HCT116 (cell line): Measurements from ENCODE around the gene FAM118A. TPM values are rescaled to one million over a fixed set of nuclear protein-coding genes. Genes with fewer than 3 reads are reported as not detected.

Source experiments
- ATAC-seq: fragments of 200-7000 bp; cut with Tn5 transposase; 2 replicates; pipeline ENCODE4 v1.9.1; 2020; ENCODE audit warnings: mild to moderate bottlenecking, moderate library complexity
- BruUV-seq: library from RNA; stranded (reverse); fragments of 400-500 nt; replicated peaks from 2 replicates; lab custom pipeline; 2021; lab: Mats Ljungman, UMichigan
- CTCF ChIA-PET: fragments of 300-600 bp; sonication (Branson Sonifier 250); formaldehyde crosslinking; loops from one replicate; lab custom pipeline; 2021; ENCODE audit warnings: antibody characterized with exemption; lab: Charles Lee
- POLR2A ChIA-PET: fragments of 300-600, 350-600 bp; sonication (Branson Sonifier 250); formaldehyde crosslinking; loops from one replicate; lab custom pipeline; 2021; ENCODE audit warnings: antibody characterized with exemption; lab: Charles Lee
- RAD21 ChIA-PET, 2 experiments: fragments of 300-600 bp; sonication (Branson Sonifier 250); formaldehyde crosslinking; loops; one replicate each; lab custom pipeline; 2023; ENCODE audit warnings: low total read pairs in 2 of 2; ENCODE audit not compliant: uncharacterized antibody in 2 of 2, unreplicated experiment in 2 of 2, low non-redundant PET in 1 of 2; lab: Charles Lee
- DNase-seq: peaks from one replicate; pipeline ENCODE4 v3.0.0-alpha.2; 2010; ENCODE audit warnings: low read depth, low spot score
- H2AFZ ChIP-seq: fragments of 200-600 bp; shearing (Covaris generic), sonication (generic); 2 replicates; pipeline ENCODE4 v1.6.1; 2017; ENCODE audit warnings: low read depth, mixed run types, mixed read lengths, antibody characterized with exemption, low read length; ENCODE audit not compliant: poor library complexity, severe bottlenecking
- H3K27ac ChIP-seq: 2 replicates; pipeline ENCODE4 v1.5.1; 2012; ENCODE audit warnings: low read depth, low read length
- H3K27me3 ChIP-seq: fragments of 200-600 bp; sonication (generic); 2 replicates; pipeline ENCODE4 v1.6.1; 2016; ENCODE audit warnings: mixed run types, low read length, mixed read lengths; ENCODE audit not compliant: insufficient read depth
- H3K36me3 ChIP-seq, 2 experiments: fragments of 200-500 bp in 1 of 2; fragments of 200-600 bp in 1 of 2; sonication (Bioruptor generic) in 1 of 2; sonication (generic) in 1 of 2; 2 replicates each; pipeline versions ENCODE4 v1.5.1 to v1.6.1; 2014 to 2016; ENCODE audit warnings: low read length in 2 of 2, inconsistent platforms in 1 of 2, mixed read lengths in 1 of 2, mixed run types in 1 of 2; ENCODE audit not compliant: insufficient read depth in 2 of 2, control insufficient read depth in 1 of 2
- H3K4me1 ChIP-seq, 2 experiments: fragments of 200-600 bp in 1 of 2; sonication (generic) in 1 of 2; 2 replicates each; pipeline versions ENCODE4 v1.5.1 to v1.6.1; 2012 to 2017; ENCODE audit warnings: low read length in 2 of 2, inconsistent platforms in 1 of 2, mild to moderate bottlenecking in 1 of 2, mixed read lengths in 1 of 2, mixed run types in 1 of 2, moderate library complexity in 1 of 2; ENCODE audit not compliant: insufficient read depth in 2 of 2, control insufficient read depth in 1 of 2
- H3K4me2 ChIP-seq: fragments of 200-600 bp; sonication (generic); 2 replicates; pipeline ENCODE4 v1.6.1; 2017; ENCODE audit warnings: mixed run types, low read length, mixed read lengths
- H3K4me3 ChIP-seq, 2 experiments: fragments of 200-600 bp in 1 of 2; sonication (generic) in 1 of 2; replicated peaks in 1 of 2; 2 replicates each; pipeline ENCODE4 v1.5.1; 2011 to 2016; ENCODE audit warnings: low read length in 2 of 2, control low read depth in 1 of 2, low read depth in 1 of 2, mild to moderate bottlenecking in 1 of 2, mixed read lengths in 1 of 2, mixed run types in 1 of 2
- H3K79me2 ChIP-seq: fragments of 200-600 bp; sonication (generic); 2 replicates; pipeline ENCODE4 v1.6.1; 2017; ENCODE audit warnings: mild to moderate bottlenecking, mixed run types, low read length, moderate library complexity, mixed read lengths; ENCODE audit not compliant: insufficient read depth
- H3K9ac ChIP-seq: fragments of 200-600 bp; sonication (generic); 2 replicates; pipeline ENCODE4 v1.6.1; 2016; ENCODE audit warnings: low read length, mixed read lengths
- H3K9me2 ChIP-seq: fragments of 200-600 bp; sonication (generic), shearing (Covaris generic); 2 replicates; pipeline ENCODE4 v1.6.1; 2017; ENCODE audit warnings: mixed run types, mild to moderate bottlenecking, moderate library complexity; ENCODE audit not compliant: insufficient read depth
- H3K9me3 ChIP-seq, 2 experiments: fragments of 200-500 bp in 1 of 2; fragments of 200-600 bp in 1 of 2; sonication (Bioruptor generic) in 1 of 2; sonication (generic) in 1 of 2; 2 replicates each; pipeline ENCODE4 v1.6.1; 2014 to 2017; ENCODE audit warnings: low read length in 2 of 2, mixed read lengths in 2 of 2, inconsistent platforms in 1 of 2, low read depth in 1 of 2, mild to moderate bottlenecking in 1 of 2, mixed run types in 1 of 2, moderate library complexity in 1 of 2; ENCODE audit not compliant: control insufficient read depth in 1 of 2, insufficient read depth in 1 of 2
- H4K20me1 ChIP-seq: fragments of 200-600 bp; sonication (generic), shearing (Covaris generic); 2 replicates; pipeline ENCODE4 v1.6.1; 2017; ENCODE audit warnings: mixed run types, mild to moderate bottlenecking, moderate library complexity; ENCODE audit not compliant: insufficient read depth
- JUND ChIP-seq: IDR thresholded peaks from 2 replicates; pipeline ENCODE4 v1.6.1; 2012
- TCF7L2 ChIP-seq: IDR thresholded peaks from 2 replicates; pipeline ENCODE4 v1.7.0; 2011; ENCODE audit warnings: borderline replicate concordance, inconsistent platforms; ENCODE audit not compliant: insufficient read depth, insufficient read length; ENCODE audit errors: extremely low read depth
- intact Hi-C: fragments of 100-400 bp; cut with micrococcal nuclease; formaldehyde crosslinking; loops from 2 replicates; pipeline ENCODE4 v1.10.0; 2022
- total RNA-seq: library from RNA; stranded (reverse); gene quantifications from one replicate; pipeline ENCODE4 v1.2.1, GENCODE V29; 2021; ENCODE audit not compliant: unreplicated experiment

FAM118A gene
- total RNA-seq, 1 experiment from 2014 or later, result 43.2 TPM

DNA sequence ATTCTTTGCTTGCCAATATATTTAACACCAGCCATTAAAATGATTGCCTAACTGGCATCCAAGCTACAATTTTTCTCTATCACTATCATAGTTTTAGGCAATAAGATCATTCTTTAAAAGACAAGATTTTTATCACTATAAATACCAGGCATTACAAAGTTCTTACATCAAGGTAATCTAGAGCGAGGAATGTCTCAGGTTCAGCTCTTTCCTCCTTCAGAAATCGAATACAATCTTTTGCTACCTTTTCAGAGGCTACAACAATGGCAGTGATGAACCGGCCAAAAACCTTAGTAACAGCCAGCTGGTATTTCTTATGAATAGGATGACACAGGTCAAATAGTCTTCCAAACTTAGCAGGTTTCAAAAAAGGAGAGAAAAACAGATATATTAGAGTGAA is 79.8 kb downstream of the FAM118A start:
- Histone ChIP-seq H3K27ac (no peak overlapping the region), H3K4me3 (no peak overlapping the region), H3K79me2 (no peaks in the 10 kb centered on the region), H3K9me3 (no peaks in the 10 kb centered on the region), H3K4me2 (no peak overlapping the region), H4K20me1 (no peaks in the 10 kb centered on the region), H3K9me2 (no peaks in the 10 kb centered on the region), H3K36me3 (no peaks in the 10 kb centered on the region), H3K4me1 (no peaks in the 10 kb centered on the region), H3K27me3 (no peaks in the 10 kb centered on the region), H2AFZ (no peak overlapping the region), H3K9ac (no peak overlapping the region)
- DNase-seq (no peak), ATAC-seq (no peak)
- ChIA-PET POLR2A (no interaction called here), CTCF (no interaction called here), RAD21 (no interaction called here)
- BruUV-seq, result no TSS peak
- TF ChIP-seq JUND (no peak), TCF7L2 (no peak)
- intact Hi-C loops, result no loop called here

Other genes with a start within 250 kb of the FAM118A start
- 102 TPM for gene NUP50, start 146.0 kb upstream of the FAM118A start, total RNA-seq
- gene KIAA0930, start 69.0 kb upstream of the FAM118A start, total RNA-seq, result 60.9 TPM
- gene UPK3A, start 25.0 kb upstream of the FAM118A start, total RNA-seq, result not detected
- gene SMC1B, start 103.7 kb downstream of the FAM118A start, total RNA-seq, result not detected
- 8.3 TPM for gene RIBC2, start 103.8 kb downstream of the FAM118A start, total RNA-seq
- 23.4 TPM for gene FBLN1, start 192.9 kb downstream of the FAM118A start, total RNA-seq